ENCODE results near the gene NBPF19. TPM values are rescaled to one million over a fixed set of nuclear protein-coding genes. Genes with fewer than 3 reads are reported as not detected.
"Not testable (repeated sequence)": the region's sequence is repeated elsewhere in the genome, so short reads cannot be mapped to it uniquely, and the experiment has no call there.

NBPF19 gene
- total and polyA plus RNA-seq, 2 of the 13 experiments (the other 11 are each of a cell fraction or from before 2014, with no cell fraction given), result 2.0 to 3.2 TPM

GRCh38 chr1:149565485-149565884 lies 90.6 kb downstream of the NBPF19 start:
- H3K27ac ChIP-seq (ENCODE audit: extremely low read length, insufficient read depth, low read length); DNase-seq (ENCODE audit: low spot score); CTCF ChIA-PET (ENCODE audit: low intra/inter-chr PET ratio, low total read pairs); H3K9me3 ChIP-seq (ENCODE audit: low read length); FAIRE-seq; H3K4me1 ChIP-seq (ENCODE audit: insufficient read depth, low read length); intact Hi-C loops (cut with micrococcal nuclease; ENCODE audit: unreplicated experiment); H4K20me1 ChIP-seq (ENCODE audit: insufficient read depth, low read length); BruUV-seq (replicated peaks); H3K9ac ChIP-seq (ENCODE audit: insufficient read depth, low read depth, low read length); POLR2A ChIA-PET; H3K36me3 ChIP-seq (replicated peaks in 1 of 2; ENCODE audit: control insufficient read depth in 1 of 2, insufficient read depth in 2 of 2, low read length in 2 of 2); H3K79me2 ChIP-seq (ENCODE audit: insufficient read depth, low read length); H3K27me3 ChIP-seq (ENCODE audit: control insufficient read depth in 1 of 2, insufficient read depth in 2 of 2, low read length in 2 of 2); in situ Hi-C loops (cut with HindIII; ENCODE audit: extremely low pct_ligation_motif_present, low pct_unique_long_range_greater_than_20kb); H2AFZ ChIP-seq (ENCODE audit: low read length); ATAC-seq; H3K4me2 ChIP-seq (ENCODE audit: low read depth, low read length); H3K4me3 ChIP-seq (replicated peaks in 1 of 3; ENCODE audit: insufficient read depth in 1 of 3, low read depth in 2 of 3, low read length in 3 of 3): not testable (repeated sequence)
- WGBS (ENCODE audit: low lambda C conversion rate), result 89% methylated on average over 1 of the region's 4 CpGs

- CTCF ChIA-PET (ENCODE audit: low intra/inter-chr PET ratio, low total read pairs); H3K27ac ChIP-seq (ENCODE audit: extremely low read length, insufficient read depth, low read length); intact Hi-C loops (cut with micrococcal nuclease; ENCODE audit: unreplicated experiment); H2AFZ ChIP-seq (ENCODE audit: low read length); H3K36me3 ChIP-seq (replicated peaks in 1 of 2; ENCODE audit: control insufficient read depth in 1 of 2, insufficient read depth in 2 of 2, low read length in 2 of 2); H3K27me3 ChIP-seq (ENCODE audit: control insufficient read depth in 1 of 2, insufficient read depth in 2 of 2, low read length in 2 of 2); H3K9me3 ChIP-seq (ENCODE audit: low read length); H3K4me1 ChIP-seq (ENCODE audit: insufficient read depth, low read length); ATAC-seq; DNase-seq (ENCODE audit: low spot score); POLR2A ChIA-PET; H3K79me2 ChIP-seq (ENCODE audit: insufficient read depth, low read length); H3K4me2 ChIP-seq (ENCODE audit: low read depth, low read length); BruUV-seq (replicated peaks); FAIRE-seq; H3K4me3 ChIP-seq (replicated peaks in 1 of 3; ENCODE audit: insufficient read depth in 1 of 3, low read depth in 2 of 3, low read length in 3 of 3); H3K9ac ChIP-seq (ENCODE audit: insufficient read depth, low read depth, low read length); H4K20me1 ChIP-seq (ENCODE audit: insufficient read depth, low read length); in situ Hi-C loops (cut with HindIII; ENCODE audit: extremely low pct_ligation_motif_present, low pct_unique_long_range_greater_than_20kb): not testable (repeated sequence)
Observed at GRCh38 chr1:149572763-149573162, 97.9 kb downstream of the NBPF19 start.

- H3K27me3 ChIP-seq (ENCODE audit: control insufficient read depth in 1 of 2, insufficient read depth in 2 of 2, low read length in 2 of 2); ATAC-seq; POLR2A ChIA-PET; H3K27ac ChIP-seq (ENCODE audit: extremely low read length, insufficient read depth, low read length); in situ Hi-C loops (cut with HindIII; ENCODE audit: extremely low pct_ligation_motif_present, low pct_unique_long_range_greater_than_20kb); H4K20me1 ChIP-seq (ENCODE audit: insufficient read depth, low read length); H3K9ac ChIP-seq (ENCODE audit: insufficient read depth, low read depth, low read length); CTCF ChIA-PET (ENCODE audit: low intra/inter-chr PET ratio, low total read pairs); H3K9me3 ChIP-seq (ENCODE audit: low read length); FAIRE-seq; BruUV-seq (replicated peaks); H3K4me2 ChIP-seq (ENCODE audit: low read depth, low read length); H2AFZ ChIP-seq (ENCODE audit: low read length); intact Hi-C loops (cut with micrococcal nuclease; ENCODE audit: unreplicated experiment); H3K4me3 ChIP-seq (replicated peaks in 1 of 3; ENCODE audit: insufficient read depth in 1 of 3, low read depth in 2 of 3, low read length in 3 of 3); H3K4me1 ChIP-seq (ENCODE audit: insufficient read depth, low read length); H3K36me3 ChIP-seq (replicated peaks in 1 of 2; ENCODE audit: control insufficient read depth in 1 of 2, insufficient read depth in 2 of 2, low read length in 2 of 2); H3K79me2 ChIP-seq (ENCODE audit: insufficient read depth, low read length); TF ChIP-seq FOXA1, SOX13 (IDR thresholded peaks at IDR 0.05): not testable (repeated sequence)
- TF ChIP-seq CEBPB (IDR thresholded peaks at IDR 0.05; ENCODE audit: borderline replicate concordance, low read depth, low read length) (peak; percentile 81; the same call in 1 of the 2 replicates), SOX5 (CRISPR knock-in tag; IDR thresholded peaks at IDR 0.05; ENCODE audit: borderline replicate concordance) (0 out of 2 replicates have a peak, but pooled peaks have one; percentile 22), FOXA1 (CRISPR knock-in tag; IDR thresholded peaks at IDR 0.05) (peak; percentile 44; the same call in 1 of the 2 replicates), SIX1 (CRISPR knock-in tag; IDR thresholded peaks at IDR 0.05; ENCODE audit: borderline replicate concordance) (peak; percentile 43; the same call in 1 of the 2 replicates), SP5 (CRISPR knock-in tag; IDR thresholded peaks at IDR 0.05; ENCODE audit: borderline replicate concordance, low read depth) (peak; percentile 77), ZNF792 (CRISPR knock-in tag; IDR thresholded peaks at IDR 0.05) (0 out of 2 replicates have a peak, but pooled peaks have one; percentile 21), SOX13 (CRISPR knock-in tag; conservative IDR thresholded peaks at IDR 0.05 in 1 of 2, IDR thresholded peaks at IDR 0.05 in 1 of 2) (peak in 1 of 2 experiments; percentile 66; a peak in 2 of 4 replicates), CEBPG (CRISPR knock-in tag; IDR thresholded peaks at IDR 0.05) (peak; percentile 92), FOXO1 (CRISPR knock-in tag; IDR thresholded peaks at IDR 0.05) (0 out of 2 replicates have a peak, but pooled peaks have one; percentile 35), FOXA3 (CRISPR knock-in tag; IDR thresholded peaks at IDR 0.05) (0 out of 2 replicates have a peak, but pooled peaks have one; percentile 14)
- TF ChIP-seq, protein P1, sequence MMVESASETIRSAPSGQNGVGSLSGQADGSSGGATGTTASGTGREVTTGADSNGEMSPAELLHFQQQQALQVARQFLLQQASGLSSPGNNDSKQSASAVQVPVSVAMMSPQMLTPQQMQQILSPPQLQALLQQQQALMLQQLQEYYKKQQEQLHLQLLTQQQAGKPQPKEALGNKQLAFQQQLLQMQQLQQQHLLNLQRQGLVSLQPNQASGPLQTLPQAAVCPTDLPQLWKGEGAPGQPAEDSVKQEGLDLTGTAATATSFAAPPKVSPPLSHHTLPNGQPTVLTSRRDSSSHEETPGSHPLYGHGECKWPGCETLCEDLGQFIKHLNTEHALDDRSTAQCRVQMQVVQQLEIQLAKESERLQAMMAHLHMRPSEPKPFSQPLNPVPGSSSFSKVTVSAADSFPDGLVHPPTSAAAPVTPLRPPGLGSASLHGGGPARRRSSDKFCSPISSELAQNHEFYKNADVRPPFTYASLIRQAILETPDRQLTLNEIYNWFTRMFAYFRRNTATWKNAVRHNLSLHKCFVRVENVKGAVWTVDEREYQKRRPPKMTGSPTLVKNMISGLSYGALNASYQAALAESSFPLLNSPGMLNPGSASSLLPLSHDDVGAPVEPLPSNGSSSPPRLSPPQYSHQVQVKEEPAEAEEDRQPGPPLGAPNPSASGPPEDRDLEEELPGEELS (CRISPR knock-in tag; IDR thresholded peaks at IDR 0.05), result peak; percentile 46; the same call in 1 of the 2 replicates
- WGBS (ENCODE audit: low lambda C conversion rate), result 0% methylated on average over 2 of the region's 2 CpGs
- DNase-seq (ENCODE audit: low spot score), result peak; percentile 24
Observed at GRCh38 chr1:149585592-149585991, 110.7 kb downstream of the NBPF19 start.
